Neural cell (in vitro differentiated cells): Measurements from ENCODE around the gene PIP5K1B.
A peak's percentile ranks its signal among the peaks of the same experiment; 100 is the strongest.

Source experiments
- EP300 ChIP-seq: fragments of 450-650 bp; conservative IDR thresholded peaks from 2 replicates; pipeline ENCODE4 v1.6.1; 2014; ENCODE audit warnings: antibody characterized with exemption, mild to moderate bottlenecking, moderate library complexity; ENCODE audit not compliant: poor library complexity, severe bottlenecking
- EZH2 ChIP-seq: fragments of 200-600, 300-800 bp; shearing (Covaris generic), sonication (generic); IDR thresholded peaks from 2 replicates; pipeline ENCODE4 v1.6.1; 2014; ENCODE audit warnings: antibody characterized with exemption, low read length, borderline replicate concordance, mild to moderate bottlenecking; ENCODE audit not compliant: insufficient read depth, poor library complexity, severe bottlenecking
- TF ChIP-seq, protein P1 (sequence below): fragments of 450-650 bp; IDR thresholded peaks from 2 replicates; pipeline ENCODE4 v1.5.1; 2014; ENCODE audit warnings: antibody characterized with exemption, mild to moderate bottlenecking, moderate library complexity; ENCODE audit not compliant: poor library complexity, severe bottlenecking

DNA sequence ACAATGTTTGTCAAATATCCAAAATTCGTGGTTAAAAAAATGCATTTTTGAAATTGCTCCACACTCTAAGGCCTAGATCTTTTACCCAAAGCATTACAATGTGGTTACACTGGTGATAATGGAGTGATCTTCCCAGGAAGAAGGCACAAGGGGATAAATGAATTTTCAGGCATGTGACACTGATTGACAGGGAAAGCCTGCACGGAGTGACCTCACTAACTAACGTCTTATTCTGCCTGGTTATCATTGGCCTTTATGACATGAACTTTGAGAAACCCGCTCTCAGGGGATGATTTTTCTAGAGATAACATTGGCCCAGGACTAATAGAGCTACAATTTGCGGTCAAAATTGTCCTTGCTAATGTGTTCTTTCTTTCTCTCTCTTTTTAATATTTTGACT, 171.2 kb downstream of the PIP5K1B start:
- TF ChIP-seq, protein P1, sequence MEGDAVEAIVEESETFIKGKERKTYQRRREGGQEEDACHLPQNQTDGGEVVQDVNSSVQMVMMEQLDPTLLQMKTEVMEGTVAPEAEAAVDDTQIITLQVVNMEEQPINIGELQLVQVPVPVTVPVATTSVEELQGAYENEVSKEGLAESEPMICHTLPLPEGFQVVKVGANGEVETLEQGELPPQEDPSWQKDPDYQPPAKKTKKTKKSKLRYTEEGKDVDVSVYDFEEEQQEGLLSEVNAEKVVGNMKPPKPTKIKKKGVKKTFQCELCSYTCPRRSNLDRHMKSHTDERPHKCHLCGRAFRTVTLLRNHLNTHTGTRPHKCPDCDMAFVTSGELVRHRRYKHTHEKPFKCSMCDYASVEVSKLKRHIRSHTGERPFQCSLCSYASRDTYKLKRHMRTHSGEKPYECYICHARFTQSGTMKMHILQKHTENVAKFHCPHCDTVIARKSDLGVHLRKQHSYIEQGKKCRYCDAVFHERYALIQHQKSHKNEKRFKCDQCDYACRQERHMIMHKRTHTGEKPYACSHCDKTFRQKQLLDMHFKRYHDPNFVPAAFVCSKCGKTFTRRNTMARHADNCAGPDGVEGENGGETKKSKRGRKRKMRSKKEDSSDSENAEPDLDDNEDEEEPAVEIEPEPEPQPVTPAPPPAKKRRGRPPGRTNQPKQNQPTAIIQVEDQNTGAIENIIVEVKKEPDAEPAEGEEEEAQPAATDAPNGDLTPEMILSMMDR: no peak
- TF ChIP-seq EP300: peak; percentile 15
- TF ChIP-seq EZH2: no peak
